Kidney glomerular epithelial cell (primary cell): ENCODE measurements around the gene SLCO3A1.
A peak's percentile ranks its signal among the peaks of the same experiment; 100 is the strongest.
"Not testable (repeated sequence)": the region's sequence is repeated elsewhere in the genome, so short reads cannot be mapped to it uniquely, and the experiment has no call there.

Experiments used
- DNase-seq: peaks from one replicate; lab custom pipeline; 2025; lab: John Stamatoyannopoulos, UW

The SLCO3A1 gene

DNA sequence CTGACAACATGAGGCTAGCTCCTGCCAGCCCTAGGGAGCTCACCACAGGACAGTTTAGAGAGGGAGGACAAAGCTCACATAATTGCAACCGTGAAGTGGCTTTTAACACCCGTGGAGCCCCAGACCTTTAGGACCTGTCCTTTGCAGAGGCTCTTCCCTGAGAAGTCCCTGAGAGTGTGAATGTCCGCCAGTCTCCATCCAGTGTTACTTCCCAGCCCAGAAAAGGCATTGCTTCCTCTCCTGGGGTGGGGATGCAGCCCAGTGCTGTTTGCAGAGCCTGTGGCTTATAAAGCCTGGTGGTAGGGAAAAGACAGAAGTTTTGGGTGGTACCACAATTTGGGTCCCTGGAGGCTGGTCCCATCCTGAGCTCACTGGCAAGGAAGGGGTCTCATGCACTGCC, 182.0 kb downstream of the SLCO3A1 start:
- no peak for DNase-seq

DNA sequence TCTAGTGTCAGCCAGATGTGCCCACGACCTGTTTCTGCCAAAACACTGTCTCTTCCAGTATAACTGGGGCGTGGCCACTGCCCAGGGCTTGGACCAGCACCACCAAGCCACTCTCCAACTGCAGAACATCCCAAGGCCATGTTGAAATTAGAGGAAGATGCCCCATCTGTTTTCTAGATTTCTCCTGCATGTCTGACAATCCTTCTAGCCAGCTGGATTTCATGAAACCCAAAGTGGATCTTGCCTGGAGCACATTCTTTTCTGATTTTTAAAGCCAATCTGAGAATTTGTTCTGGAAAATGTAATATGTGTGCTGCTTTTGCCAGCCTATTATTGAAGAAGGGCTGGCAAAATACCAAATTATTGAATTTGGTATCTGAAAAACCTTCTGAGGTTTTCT, 182.5 kb downstream of the SLCO3A1 start:
- no peak for DNase-seq

DNA sequence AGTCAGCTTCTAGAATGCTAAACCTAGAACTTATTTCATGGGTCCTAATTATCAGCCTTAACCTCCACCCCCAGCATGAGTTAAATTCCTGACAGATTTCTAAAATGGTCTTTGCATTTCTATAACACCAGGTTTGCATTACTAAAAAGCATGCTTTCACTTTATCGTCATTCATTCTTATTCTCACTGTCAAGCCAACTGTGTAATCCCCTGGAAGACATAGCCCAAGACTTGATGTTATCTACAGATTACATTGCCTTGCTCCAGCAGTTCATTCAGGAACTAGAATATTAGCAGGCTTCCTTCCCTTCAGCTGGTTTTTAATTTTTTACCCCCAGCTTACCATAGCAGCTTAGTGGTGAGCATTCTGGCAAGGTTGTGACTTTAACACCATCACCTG, 184.0 kb downstream of the SLCO3A1 start:
- no peak for DNase-seq

DNA sequence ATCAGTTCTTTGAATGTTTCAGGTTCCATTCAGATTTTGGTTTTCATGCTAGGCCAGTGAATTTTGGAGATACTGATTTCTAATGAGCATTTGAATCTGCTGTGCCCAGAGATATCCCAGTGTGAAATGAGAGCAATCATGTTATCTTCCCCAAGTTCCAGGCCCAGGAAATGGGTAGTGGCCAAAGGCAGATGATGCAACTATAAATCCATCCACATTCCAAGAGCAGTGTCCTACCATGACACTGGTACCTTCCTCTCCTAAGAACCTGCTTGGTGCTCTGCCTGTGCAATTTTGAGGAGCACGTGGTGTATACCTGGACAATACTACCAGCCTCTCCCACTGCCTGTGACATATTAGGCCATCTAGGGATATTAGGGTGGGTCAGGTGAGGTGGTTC, 186.8 kb downstream of the SLCO3A1 start:
- DNase-seq: no peak

DNA sequence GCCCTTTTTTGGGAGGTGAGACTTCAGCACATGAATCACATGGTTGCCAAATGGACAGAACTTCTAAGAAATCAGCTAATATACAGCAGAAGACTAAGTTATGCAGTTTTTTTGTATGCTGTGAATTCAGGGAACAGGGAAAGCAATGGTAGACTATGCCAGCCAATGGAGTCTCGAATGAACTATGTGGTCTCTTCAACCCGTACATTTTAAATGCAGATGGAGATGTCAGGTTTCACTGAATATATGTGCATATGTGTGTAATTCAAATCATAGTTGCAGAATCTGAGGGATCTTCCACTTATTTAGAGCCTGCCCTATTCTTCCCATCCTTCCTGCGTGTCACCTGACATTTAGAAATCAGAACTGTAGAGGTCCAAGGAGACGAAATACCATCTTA, 187.9 kb downstream of the SLCO3A1 start:
- no peak for DNase-seq

DNA sequence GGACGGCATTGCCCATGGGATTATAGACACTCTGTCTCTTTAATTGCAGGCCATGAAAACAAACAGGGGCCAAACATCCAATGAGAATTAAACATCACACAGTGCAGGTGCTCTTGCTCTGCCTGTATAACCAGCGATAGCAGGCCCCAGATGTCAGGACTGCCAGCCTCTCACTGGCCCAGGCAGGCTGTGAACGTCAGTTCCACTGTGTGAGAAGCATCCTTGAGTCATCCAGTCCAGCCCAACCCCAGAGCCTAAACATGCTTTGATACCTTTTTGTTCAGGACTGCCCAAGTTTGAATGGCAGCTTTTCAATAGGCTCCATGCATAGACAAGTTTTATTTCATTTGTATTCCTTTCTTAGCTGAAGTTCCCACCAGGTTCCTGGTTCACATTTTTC, 189.8 kb downstream of the SLCO3A1 start:
- no peak for DNase-seq

DNA sequence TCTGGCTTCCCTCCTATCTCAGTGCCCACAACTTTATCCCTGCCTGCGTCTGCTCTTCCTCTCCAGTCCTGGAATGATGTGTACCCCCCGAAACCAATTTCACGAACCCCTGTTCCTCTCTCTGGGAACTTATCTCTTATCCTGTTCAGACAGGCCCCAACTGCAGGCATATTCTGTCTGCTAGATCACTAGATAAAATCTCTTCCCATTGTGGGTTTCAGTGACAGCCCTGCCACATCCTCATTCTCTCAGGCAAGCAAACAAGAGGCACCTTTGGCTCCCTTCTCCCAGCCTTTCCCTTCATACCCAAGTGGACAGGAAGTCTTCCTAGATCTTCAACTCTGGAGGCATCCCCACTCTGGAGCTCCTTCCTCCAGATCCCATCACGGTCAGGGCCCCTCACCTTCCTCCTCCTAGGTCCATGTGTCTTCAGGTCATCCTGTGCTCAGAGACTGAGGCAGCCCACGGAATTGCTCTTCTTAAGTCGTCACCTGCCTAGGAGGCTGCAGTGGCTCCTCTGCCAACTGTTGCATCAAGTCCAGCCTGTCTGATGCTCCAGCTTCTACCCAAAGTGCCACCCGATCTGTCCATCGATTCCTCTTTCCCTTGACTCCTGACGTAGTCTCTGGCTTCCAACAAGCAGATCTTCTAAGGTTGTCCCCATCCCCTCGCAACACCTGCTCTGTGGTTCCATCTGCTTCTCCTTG, 190.8 kb downstream of the SLCO3A1 start:
- no peak for DNase-seq

DNA sequence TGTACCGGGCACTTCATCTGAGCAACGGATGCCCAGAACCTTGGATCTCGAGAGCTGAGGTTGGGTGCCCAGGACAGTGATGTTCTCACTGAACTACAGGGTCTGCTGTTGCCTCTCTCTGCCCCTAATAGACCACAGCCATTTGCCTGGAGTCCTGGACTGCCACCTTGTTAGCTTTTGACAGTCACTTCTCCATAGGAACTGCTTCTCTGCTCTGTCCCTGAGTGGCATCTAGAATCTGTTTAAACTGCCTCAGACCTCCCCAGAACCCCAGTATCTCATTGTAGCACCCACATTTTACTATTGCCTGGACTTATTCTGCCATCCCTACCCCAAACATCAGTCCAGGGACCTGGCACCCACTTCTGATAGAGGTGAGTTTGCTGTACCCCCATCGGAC, 194.4 kb downstream of the SLCO3A1 start:
- no peak for DNase-seq

DNA sequence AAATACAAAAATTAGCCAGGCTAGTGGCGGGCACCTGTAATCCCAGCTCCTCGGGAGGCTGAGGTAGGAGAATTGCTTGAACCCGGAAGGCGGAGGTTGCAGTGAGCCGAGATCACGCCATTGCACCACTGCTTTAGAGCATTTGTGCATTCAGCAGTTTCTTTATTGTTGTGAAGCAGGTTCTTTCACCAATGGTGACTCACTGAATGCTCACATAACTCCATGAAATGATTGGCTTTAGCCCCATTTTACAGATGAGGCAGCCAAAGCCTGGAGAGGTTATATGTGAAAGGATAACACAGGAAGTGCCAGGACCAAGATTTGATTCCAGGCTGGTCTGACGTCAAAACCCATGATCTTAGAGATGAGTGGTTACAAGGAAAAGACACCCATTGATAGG, 195.2 kb downstream of the SLCO3A1 start:
- DNase-seq: no peak

DNA sequence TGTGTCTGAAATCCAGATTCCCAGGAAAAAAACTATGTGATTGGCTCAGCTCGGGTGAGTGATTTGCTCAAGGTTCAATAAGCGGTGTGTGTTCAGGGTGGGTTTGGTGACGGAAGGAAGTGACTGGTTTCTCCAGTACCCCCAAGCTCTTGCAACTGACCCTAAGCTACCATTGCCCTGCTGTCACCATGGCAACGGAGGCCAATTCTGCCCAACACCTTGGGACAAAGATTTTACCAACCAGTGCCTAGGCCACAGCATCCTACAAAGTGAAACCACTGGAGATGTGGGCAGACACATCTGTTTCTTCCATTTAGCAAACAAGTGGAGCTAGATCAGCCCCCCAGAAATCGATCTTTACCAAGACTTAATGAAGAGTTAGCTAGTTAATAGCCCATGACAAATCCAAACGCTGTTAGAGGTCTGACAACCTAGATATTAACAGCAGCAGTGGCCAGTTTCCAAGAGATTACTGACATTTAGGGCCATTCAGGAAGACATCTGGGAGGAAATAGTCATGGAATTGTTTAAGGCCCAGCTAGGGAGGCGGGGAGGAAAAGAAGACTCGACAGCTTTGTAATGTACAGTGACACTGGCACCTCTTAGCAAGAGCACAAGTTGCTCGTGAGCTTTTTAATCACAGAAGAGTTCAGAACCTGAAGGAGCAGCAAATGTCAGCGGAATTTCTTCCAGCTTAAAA, 195.9 kb downstream of the SLCO3A1 start:
- DNase-seq: no peak

DNA sequence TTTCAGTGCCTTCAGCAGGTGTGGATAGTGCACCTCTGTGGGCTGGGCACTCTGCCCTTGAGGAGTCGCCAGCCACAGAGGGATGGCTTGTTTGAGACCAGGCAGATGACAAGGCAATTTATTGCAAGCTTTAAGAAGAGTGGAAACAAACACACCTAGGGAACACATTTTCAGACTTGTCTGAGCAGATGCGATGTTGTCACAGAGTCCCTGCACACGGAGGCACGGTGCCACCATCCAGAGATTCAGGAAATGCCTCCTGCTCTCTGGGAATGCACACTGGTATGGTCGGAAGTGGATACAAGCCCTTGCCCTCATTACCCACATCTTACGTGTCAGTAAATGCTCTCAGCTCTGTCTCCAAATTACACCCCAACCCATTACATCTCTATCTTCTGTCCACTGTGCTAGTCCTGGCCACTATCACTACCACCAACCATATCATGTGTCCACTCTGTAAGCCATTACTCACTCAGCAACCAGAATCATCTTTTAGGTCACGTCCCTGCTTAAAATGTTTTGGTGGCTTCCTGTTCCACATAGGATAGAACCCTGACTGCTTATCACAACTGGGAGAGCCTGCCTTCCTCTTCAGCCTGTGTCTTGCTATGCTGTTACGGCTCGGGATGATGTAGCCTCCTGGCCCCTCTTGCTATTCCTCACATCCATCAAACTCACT, 196.9 kb downstream of the SLCO3A1 start:
- DNase-seq: no peak

DNA sequence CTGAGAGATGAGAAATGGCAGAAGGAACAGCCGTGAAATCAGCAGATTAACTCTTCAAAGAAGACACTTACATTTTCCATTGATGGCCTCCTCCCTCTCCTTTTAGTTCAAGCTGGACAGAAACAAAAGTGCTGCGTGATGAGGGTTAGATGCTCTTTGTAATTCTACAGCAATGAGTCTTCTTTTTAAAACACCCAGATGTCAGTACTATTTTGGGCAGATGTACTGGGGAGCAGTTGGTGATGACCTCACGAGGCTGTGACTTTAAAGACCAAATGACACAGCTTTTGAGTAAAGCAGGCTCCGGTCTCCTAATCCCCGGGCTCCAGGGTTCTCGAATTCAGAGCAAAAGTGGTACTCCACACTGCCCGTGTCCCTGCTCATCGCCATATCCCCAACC, 198.2 kb downstream of the SLCO3A1 start:
- DNase-seq: no peak

DNA sequence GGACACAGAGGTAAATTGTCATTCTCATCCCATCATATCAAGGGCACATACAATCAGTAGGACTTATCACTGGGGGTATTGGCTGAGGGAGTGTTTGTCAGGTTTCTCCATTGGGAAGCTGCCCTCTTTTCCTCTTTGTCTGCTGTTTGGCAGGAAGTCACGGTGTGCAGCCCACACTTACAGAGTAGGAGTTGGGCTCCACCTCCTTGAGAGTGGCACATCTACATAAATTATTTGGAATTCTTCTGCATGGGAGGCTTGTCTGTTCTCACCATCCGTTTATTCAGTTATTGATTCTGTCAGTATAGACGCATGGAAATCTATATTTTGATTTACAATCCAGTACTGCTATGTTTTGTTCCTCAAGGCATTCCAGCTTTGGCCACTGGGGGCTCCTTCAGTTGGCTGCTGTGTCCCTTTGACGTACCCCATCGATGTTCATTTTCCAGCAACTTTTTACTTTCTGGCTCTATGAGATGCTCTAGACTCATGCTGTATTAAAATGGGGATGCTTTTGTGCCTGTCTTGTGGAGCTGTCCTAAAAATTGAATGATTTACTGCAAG, 200.3 kb downstream of the SLCO3A1 start:
- DNase-seq: no peak

DNA sequence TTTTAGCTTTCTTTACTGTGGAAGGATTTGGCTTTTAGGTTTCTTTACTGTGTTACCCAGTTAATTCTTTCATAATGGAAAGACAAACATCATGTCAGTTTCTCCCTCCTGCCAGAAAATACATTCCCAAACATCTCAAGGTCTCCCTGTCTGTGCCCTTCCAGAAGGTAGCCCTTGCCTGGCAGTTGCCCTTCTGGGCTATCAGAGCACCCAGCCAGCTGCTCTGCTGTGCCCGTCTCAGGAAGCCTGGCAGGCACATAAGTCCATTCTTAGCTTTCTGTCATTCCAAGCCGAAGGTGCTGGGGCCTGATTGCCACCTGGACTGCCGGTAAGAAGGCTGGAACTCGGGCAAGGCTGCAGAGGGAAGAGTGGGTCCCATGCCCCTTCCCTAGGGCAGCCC, 203.4 kb downstream of the SLCO3A1 start:
- no peak for DNase-seq

DNA sequence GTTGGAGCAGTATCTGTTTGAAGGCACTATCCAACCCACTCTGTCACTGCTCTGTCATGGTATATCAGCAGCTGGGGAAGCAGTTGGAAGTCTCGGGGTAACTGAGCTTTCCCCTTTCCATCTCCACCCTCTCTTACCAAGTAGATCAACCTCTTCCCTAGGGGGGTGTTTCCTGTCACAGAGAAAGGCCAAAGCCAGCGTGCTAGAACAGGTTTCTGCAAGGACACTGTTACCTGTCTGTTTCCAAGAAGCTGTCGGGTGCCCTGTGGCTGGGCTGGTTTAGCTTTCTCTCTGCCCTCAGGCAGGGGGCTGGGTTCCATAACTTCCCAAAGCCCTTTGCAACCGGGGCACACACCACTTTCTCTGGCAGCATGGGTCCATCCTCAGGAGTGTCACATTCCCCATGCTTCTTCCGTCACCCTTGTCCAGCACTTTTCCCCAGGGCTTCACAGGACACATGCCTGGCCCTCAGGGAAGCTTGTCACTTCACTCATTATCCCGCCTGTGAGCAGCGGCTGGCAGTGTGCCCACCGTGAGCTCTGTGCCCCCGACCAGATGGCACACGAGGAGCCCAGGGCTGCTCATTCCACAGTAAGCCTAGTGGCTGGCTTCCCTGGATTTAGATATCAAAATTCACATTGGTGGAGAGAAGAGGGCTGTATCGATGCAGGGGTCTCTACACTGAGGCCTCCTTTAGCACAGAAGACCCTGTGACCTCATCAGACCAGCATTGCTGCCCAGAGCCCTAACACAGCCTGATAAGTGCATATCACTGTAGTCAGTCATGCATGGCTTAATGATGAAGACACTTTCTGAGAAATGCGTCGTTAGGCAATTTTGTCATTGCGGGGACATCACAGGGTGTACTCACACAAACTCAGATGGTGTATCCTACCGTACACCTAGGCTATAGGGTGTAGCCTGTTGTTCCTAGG, 205.8 kb downstream of the SLCO3A1 start:
- no peak for DNase-seq

DNA sequence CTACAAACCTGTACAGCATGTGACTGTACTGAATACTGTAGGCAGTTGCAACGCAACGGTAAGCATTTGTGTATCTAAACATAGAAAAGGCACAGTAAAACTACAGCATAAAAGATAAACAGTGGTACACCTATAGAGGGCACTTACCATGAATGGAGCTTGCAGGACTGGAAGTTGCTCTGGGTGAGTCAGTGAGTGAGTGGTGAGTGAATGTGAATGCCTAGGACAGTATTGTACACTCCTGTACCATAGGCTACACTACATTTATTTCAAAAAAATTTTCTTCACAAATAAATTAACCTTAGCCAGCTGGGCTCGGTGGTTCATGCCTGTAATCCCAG, 206.4 kb downstream of the SLCO3A1 start:
- DNase-seq: not testable (repeated sequence)

DNA sequence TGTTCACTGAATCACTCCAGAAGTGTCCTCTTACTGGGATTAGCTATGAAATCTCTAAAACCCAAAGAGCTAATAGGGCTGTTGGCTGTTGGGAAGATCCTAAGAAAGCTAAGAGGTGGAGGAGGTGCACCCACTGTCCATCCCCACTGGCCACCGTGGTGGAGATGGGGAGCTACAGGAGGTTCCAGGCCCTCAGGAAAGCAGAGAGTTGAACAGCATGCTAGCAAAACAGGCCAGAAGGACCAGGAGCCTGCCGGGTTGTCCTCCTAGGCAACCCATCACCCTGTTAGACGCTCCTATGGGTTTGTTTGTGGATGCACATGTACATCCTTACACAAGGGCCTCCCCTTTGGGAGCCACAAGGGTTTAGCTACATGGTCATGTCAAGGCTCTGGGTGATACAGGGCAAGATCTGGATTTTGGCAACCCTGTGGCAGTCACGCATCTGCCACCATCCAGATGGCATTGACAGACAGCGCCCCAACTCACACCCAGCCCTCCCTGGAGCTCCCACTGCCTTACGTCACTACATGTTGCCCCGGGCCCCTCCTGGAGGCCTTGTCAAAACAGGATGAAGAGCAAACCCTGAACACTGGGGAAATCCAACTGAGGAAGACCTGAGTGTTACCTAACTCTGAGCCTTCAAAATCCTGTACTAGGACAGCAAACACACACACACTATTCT, 208.1 kb downstream of the SLCO3A1 start:
- no peak for DNase-seq

DNA sequence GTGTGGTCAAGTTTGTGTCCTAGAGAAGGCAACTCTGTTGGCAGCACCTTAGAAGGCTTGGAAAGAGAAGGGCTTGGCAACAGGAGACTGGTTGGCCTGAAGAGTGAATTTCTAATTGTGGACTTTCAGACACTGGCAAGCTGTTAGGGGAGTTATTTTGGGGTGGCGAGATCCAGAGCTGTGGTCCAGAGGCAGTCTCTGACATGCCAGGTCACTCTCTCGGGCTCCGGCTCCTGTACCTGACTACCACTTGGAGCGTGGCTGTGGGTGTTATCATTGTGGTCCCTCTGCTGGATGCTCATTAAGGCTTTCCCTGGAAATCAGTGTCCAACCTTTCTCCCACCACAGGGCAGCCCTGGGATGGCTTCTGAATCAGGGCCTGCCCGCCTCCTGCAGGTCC, 209.0 kb downstream of the SLCO3A1 start:
- no peak for DNase-seq

DNA sequence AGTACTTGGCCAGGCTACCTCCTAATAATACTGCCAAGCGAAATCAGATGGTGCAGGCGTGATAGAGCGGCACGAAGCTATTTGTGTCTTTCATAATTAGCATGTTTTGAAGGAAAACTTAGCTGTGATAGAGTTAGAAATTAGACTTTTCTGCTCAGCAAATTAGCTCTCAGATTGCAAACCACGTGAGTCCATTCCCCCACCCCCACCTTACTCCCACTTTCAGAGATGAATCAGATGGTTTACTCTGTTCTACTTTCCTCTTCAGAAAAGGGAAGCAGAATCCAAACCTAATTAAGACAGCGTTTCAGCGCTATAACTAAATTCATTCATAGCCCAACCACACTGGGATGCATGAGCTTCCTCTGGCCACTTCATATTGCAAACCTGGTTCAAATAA, 214.6 kb downstream of the SLCO3A1 start:
- DNase-seq: peak; percentile 13

DNA sequence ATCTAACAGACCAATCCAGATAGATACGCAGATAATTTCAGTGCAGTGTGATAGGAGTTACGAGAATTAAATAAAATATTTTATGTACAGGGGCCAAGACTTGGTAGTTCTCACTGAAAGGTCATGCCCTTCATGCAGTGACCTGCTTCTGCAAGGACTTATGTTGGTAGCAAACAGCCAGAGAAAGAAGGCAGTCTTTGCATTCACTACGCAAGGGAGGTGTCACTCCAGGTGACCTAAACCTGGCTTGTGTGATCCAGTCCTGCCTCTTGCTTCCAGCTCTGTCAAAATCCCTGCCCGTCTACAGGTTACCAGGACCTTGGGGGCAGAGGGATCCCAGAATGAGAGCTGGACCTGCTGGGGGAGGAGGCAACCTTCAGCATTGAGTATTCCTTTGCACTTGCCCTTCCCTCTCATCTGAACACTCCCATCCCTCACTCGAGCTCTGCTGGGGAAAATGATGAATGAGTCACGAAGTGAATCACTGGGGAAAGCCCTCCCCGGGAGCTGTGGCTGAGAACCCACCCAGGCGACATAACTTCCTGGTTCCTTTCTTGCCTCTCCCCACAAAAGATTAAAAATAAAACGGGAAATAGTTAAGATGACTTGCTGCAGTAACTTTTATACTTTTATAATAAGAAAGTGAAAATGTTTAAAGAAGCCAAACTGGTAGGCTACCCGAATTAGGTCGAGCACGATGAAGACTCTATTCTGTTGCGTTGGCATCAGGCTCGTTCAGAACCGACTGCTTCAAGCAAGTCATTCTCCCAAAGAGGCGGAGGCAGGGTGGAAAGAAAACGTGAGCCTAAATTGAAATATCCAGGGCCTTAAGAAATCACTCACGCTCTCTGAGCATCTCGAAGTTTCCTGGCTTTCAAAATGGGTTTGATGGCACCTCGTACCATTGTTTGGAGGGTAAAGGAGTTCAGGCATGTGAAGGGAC, 216.1 kb downstream of the SLCO3A1 start:
- DNase-seq: peak; percentile 90
